Gastrocnemius medialis (tissue), 4 donors: ENCODE results near the gene SETD1B. TPM values are rescaled to one million over a fixed set of nuclear protein-coding genes. Genes with fewer than 3 reads are reported as not detected.
"Not testable (repeated sequence)": the region's sequence is repeated elsewhere in the genome, so short reads cannot be mapped to it uniquely, and the experiment has no call there.

Experiments used
- ATAC-seq, 2 donors: fragments of 150-250 bp; one replicate each; pipeline ENCODE4 v1.9.1; 2016
- DNase-seq, 2 donors: peaks; one replicate each; pipeline ENCODE4 v3.0.0-alpha.2; 2019
- H3K27ac ChIP-seq, 4 donors: fragments of 200-600 bp; sonication (generic); 1 replicate in 1 of 4; 2 replicates in 3 of 4; pipeline ENCODE4 v1.5.1; 2016 to 2018; ENCODE audit warnings: mild to moderate bottlenecking in 2 of 4, moderate library complexity in 1 of 4
- H3K27me3 ChIP-seq, 3 donors: fragments of 200-600 bp; sonication (generic) in 2 of 3; 1 replicate in 1 of 3; 2 replicates in 2 of 3; pipeline versions ENCODE4 v1.5.1 to v1.6.0; 2016 to 2019; ENCODE audit warnings: mild to moderate bottlenecking in 1 of 3, moderate library complexity in 1 of 3
- H3K36me3 ChIP-seq, 2 donors: fragments of 200-600 bp; sonication (generic) in 1 of 2; one replicate each; pipeline ENCODE4 v1.5.1; 2017 to 2018
- H3K4me1 ChIP-seq, 2 donors: fragments of 200-600 bp; sonication (generic) in 1 of 2; one replicate each; pipeline ENCODE4 v1.5.1; 2016 to 2017; ENCODE audit warnings: mild to moderate bottlenecking in 2 of 2
- H3K4me3 ChIP-seq, 4 donors: fragments of 200-600 bp; sonication (generic) in 3 of 4; 1 replicate in 1 of 4; 2 replicates in 3 of 4; pipeline ENCODE4 v1.5.1; 2016 to 2019; ENCODE audit warnings: mild to moderate bottlenecking in 2 of 4
- H3K9me3 ChIP-seq, 3 donors: fragments of 200-600 bp; sonication (generic) in 2 of 3; 1 replicate in 1 of 3; 2 replicates in 2 of 3; pipeline ENCODE4 v1.5.1; 2016 to 2019
- CTCF ChIP-seq, 5 experiments: fragments of 450-650 bp in 3 of 5; fragments of 200-600 bp in 2 of 5; sonication (generic) in 2 of 5; IDR thresholded peaks in 4 of 5; conservative IDR thresholded peaks in 1 of 5; 1 replicate in 4 of 5; 2 replicates in 1 of 5; pipeline ENCODE4 v1.5.1; 2016 to 2019; ENCODE audit warnings: antibody characterized with exemption in 5 of 5, mild to moderate bottlenecking in 3 of 5, moderate library complexity in 3 of 5
- POLR2A ChIP-seq, 2 donors: fragments of 450-650 bp; IDR thresholded peaks; one replicate each; pipeline ENCODE4 v1.6.1; 2017; ENCODE audit warnings: antibody characterized with exemption in 2 of 2, mild to moderate bottlenecking in 2 of 2, moderate library complexity in 2 of 2
- in situ Hi-C, 4 donors: fragments of 200-750 bp; cut with MboI; loops; one replicate each; pipeline versions ENCODE4 v1.15.0 to v1.8.0; 2017; ENCODE audit warnings: low sequenced_read_pairs in 4 of 4
- intact Hi-C: fragments of 100-400 bp; cut with DNase I; formaldehyde crosslinking; loops from one replicate; pipeline ENCODE4 v1.15.1; 2023; ENCODE audit warnings: low total_unique reads
- total RNA-seq, 4 donors: library from RNA; depleted of rRNA; stranded (reverse); fragments of >200 nt; gene quantifications; one replicate each; pipeline versions ENCODE4 v1.1.0 to v1.2.3, GENCODE V29; 2016

The SETD1B gene
- total RNA-seq, 4 donors from 2014 or later, result 2.2 to 9.3 (median 6.2) TPM

- TF ChIP-seq POLR2A (IDR thresholded peaks at IDR 0.05) (no peak), CTCF (IDR thresholded peaks at IDR 0.05 in 4 of 5, conservative IDR thresholded peaks at IDR 0.05 in 1 of 5) (no peak)
- Histone ChIP-seq H3K4me3 (no peak overlapping the region), H3K9me3 (no peaks in the 10 kb centered on the region), H3K27ac (no peak overlapping the region), H3K36me3 (no peaks in the 10 kb centered on the region), H3K27me3 (no peaks in the 10 kb centered on the region), H3K4me1 (peaks cover 10% of the 10 kb centered on the region in 2 donors)
- DNase-seq, result no peak
- intact Hi-C loops, result no loop called here
- ATAC-seq, result no peak
- in situ Hi-C loops, result no loop called here
These were observed 62.5 kb downstream of the SETD1B start for GRCh38 chr12:121866331-121866730.

- H3K27ac ChIP-seq, result peak overlapping the region in 3 of 4 donors; percentile 39 to 72 (median 60)
- DNase-seq, ATAC-seq, H3K27me3 ChIP-seq, H3K36me3 ChIP-seq, in situ Hi-C loops, H3K9me3 ChIP-seq, intact Hi-C loops, H3K4me1 ChIP-seq, H3K4me3 ChIP-seq: not testable (repeated sequence)
These were observed 65.4 kb downstream of the SETD1B start for GRCh38 chr12:121869229-121869628.

- ATAC-seq, result no peak
- DNase-seq, result no peak
These were observed 67.7 kb downstream of the SETD1B start for GRCh38 chr12:121871467-121871866.

GRCh38 chr12:121872546-121873215, 68.9 kb downstream of the SETD1B start:
- no peak overlapping the region for H3K4me3 ChIP-seq
- H3K27me3 ChIP-seq, result no peaks in the 10 kb centered on the region
- no peaks in the 10 kb centered on the region for H3K4me1 ChIP-seq
- in situ Hi-C loops, result no loop called here
- no peak for DNase-seq
- no peak overlapping the region for H3K27ac ChIP-seq
- no peaks in the 10 kb centered on the region for H3K36me3 ChIP-seq
- ATAC-seq, result no peak
- no peak for TF ChIP-seq POLR2A (IDR thresholded peaks at IDR 0.05)
- no peak for TF ChIP-seq CTCF (IDR thresholded peaks at IDR 0.05 in 4 of 5, conservative IDR thresholded peaks at IDR 0.05 in 1 of 5)
- no peaks in the 10 kb centered on the region for H3K9me3 ChIP-seq
- intact Hi-C loops, result no loop called here

More at GRCh38 chr12:121871467-121871866, 67.7 kb downstream of the SETD1B start:
- Histone ChIP-seq H3K9me3 (no peaks in the 10 kb centered on the region), H3K4me3 (no peak overlapping the region), H3K4me1 (no peaks in the 10 kb centered on the region), H3K27ac (no peak overlapping the region), H3K27me3 (no peaks in the 10 kb centered on the region), H3K36me3 (no peaks in the 10 kb centered on the region)
- in situ Hi-C loops, result no loop called here
- intact Hi-C loops, result no loop called here
- TF ChIP-seq CTCF (IDR thresholded peaks at IDR 0.05 in 4 of 5, conservative IDR thresholded peaks at IDR 0.05 in 1 of 5) (no peak), POLR2A (IDR thresholded peaks at IDR 0.05) (no peak)

GRCh38 chr12:121873216-121873569, 69.4 kb downstream of the SETD1B start:
- intact Hi-C loops (no loop called here), in situ Hi-C loops (no loop called here)
- ATAC-seq (no peak), DNase-seq (no peak)
- H3K4me1 ChIP-seq, result no peaks in the 10 kb centered on the region
- no peak overlapping the region for H3K4me3 ChIP-seq
- no peak overlapping the region for H3K27ac ChIP-seq
- no peak for TF ChIP-seq POLR2A (IDR thresholded peaks at IDR 0.05)
- no peak for TF ChIP-seq CTCF (IDR thresholded peaks at IDR 0.05 in 4 of 5, conservative IDR thresholded peaks at IDR 0.05 in 1 of 5)
- no peaks in the 10 kb centered on the region for H3K9me3 ChIP-seq
- no peaks in the 10 kb centered on the region for H3K27me3 ChIP-seq
- no peaks in the 10 kb centered on the region for H3K36me3 ChIP-seq
